HepG2 (cell line): ENCODE results near the gene KCTD6. TPM values are rescaled to one million over a fixed set of nuclear protein-coding genes. Genes with fewer than 3 reads are reported as not detected.

ENCODE experiments used
- ASH2L ChIP-seq: fragments of 300-600, 200-600 bp; sonication (generic); IDR thresholded peaks from 2 replicates; pipeline ENCODE4 v1.7.0; 2017; ENCODE audit warnings: low read depth, mild to moderate bottlenecking, moderate library complexity, mixed read lengths, low read length; ENCODE audit not compliant: insufficient read length
- MTA3 ChIP-seq: sonication (generic); formaldehyde crosslinking; IDR thresholded peaks from 2 replicates; pipeline ENCODE4 v1.4.0; 2020; ENCODE audit warnings: missing genetic modification reagents
- RAD21 ChIP-seq: fragments of 450-650 bp; formaldehyde crosslinking; IDR thresholded peaks from 2 replicates; pipeline ENCODE4 v1.5.0; 2020; ENCODE audit warnings: mild to moderate bottlenecking
- RBFOX2 ChIP-seq: fragments of 200-400 bp; formaldehyde crosslinking; IDR thresholded peaks from 2 replicates; pipeline ENCODE4 v1.6.1; 2017; ENCODE audit warnings: low read depth, mild to moderate bottlenecking, low read length
- SAP130 ChIP-seq: IDR thresholded peaks from 2 replicates; pipeline ENCODE4 v1.6.1; 2016; ENCODE audit warnings: low read depth
- SP5 ChIP-seq: IDR thresholded peaks from 2 replicates; pipeline ENCODE4 v1.6.1; 2016; ENCODE audit warnings: low read depth, borderline replicate concordance
- WIZ ChIP-seq: sonication (generic); formaldehyde crosslinking; IDR thresholded peaks from 2 replicates; pipeline ENCODE4 v1.5.1; 2020; ENCODE audit warnings: mild to moderate bottlenecking, missing genetic modification reagents
- ZBTB39 ChIP-seq: sonication (generic); formaldehyde crosslinking; IDR thresholded peaks from 2 replicates; pipeline ENCODE4 v1.5.0; 2020; ENCODE audit warnings: missing genetic modification reagents
- ZFYVE20 ChIP-seq: sonication (generic); formaldehyde crosslinking; IDR thresholded peaks from 2 replicates; pipeline ENCODE4 v1.8.0; 2023; ENCODE audit warnings: low read depth, mild to moderate bottlenecking, moderate library complexity, missing genetic modification reagents, borderline replicate concordance
- ZNF546 ChIP-seq: sonication (generic); formaldehyde crosslinking; conservative IDR thresholded peaks from 2 replicates; pipeline ENCODE4 v1.8.1; 2023; ENCODE audit warnings: mild to moderate bottlenecking, missing genetic modification reagents
- ZNF713 ChIP-seq: sonication (generic); formaldehyde crosslinking; IDR thresholded peaks from 2 replicates; pipeline ENCODE4 v1.4.0; 2020; ENCODE audit warnings: mild to moderate bottlenecking, missing genetic modification reagents
- ZNF780A ChIP-seq: sonication (generic); formaldehyde crosslinking; IDR thresholded peaks from 2 replicates; pipeline ENCODE4 v1.8.0; 2022; ENCODE audit warnings: mild to moderate bottlenecking, missing genetic modification reagents, moderate library complexity
- ZSCAN22 ChIP-seq: sonication (generic); formaldehyde crosslinking; IDR thresholded peaks from 2 replicates; pipeline ENCODE4 v1.4.0; 2020; ENCODE audit warnings: mild to moderate bottlenecking, missing genetic modification reagents
- polyA plus RNA-seq, 8 experiments: library from polyadenylated mRNA; depleted of rRNA in 3 of 8; stranded (reverse) in 7 of 8; unstranded in 1 of 8; fragments of >200 nt; fragmentation: Illumina TruSeq in 4 of 8; extraction: Trizol in 4 of 8; gene quantifications; 2 replicates each; pipeline versions ENCODE4 v1.2.1 to v1.2.3, GENCODE V29; 2011 to 2016; ENCODE audit warnings: low read depth in 4 of 8, missing spikeins in 1 of 8, mixed read lengths in 1 of 8; ENCODE audit not compliant: insufficient read depth in 1 of 8
- total RNA-seq, 5 experiments: library from RNA; depleted of rRNA; stranded (reverse); fragments of >200 nt; fragmentation: Illumina TruSeq; extraction: Trizol; gene quantifications; 2 replicates each; pipeline ENCODE4 v1.2.3, GENCODE V29; 2016; ENCODE audit warnings: low read depth in 1 of 5
- TF ChIP-seq, protein P1 (sequence below): sonication (generic); formaldehyde crosslinking; IDR thresholded peaks from 2 replicates; pipeline ENCODE4 v1.5.0; 2020; ENCODE audit warnings: mild to moderate bottlenecking, missing genetic modification reagents, moderate library complexity
- TF ChIP-seq, protein P2 (sequence below): IDR thresholded peaks from 2 replicates; pipeline ENCODE4 v1.6.1; 2018; ENCODE audit warnings: missing genetic modification reagents, mild to moderate bottlenecking, missing compliant biosample characterization
- TF ChIP-seq, protein P3 (sequence below): sonication (generic); formaldehyde crosslinking; IDR thresholded peaks from 2 replicates; pipeline ENCODE4 v1.4.0; 2020; ENCODE audit warnings: missing genetic modification reagents
- TF ChIP-seq, protein P4 (sequence below): sonication (generic); formaldehyde crosslinking; IDR thresholded peaks from 2 replicates; pipeline ENCODE4 v1.4.0; 2020; ENCODE audit warnings: missing genetic modification reagents, borderline replicate concordance

Gene KCTD6
- total and polyA plus RNA-seq, 2 of the 13 experiments (the other 11 are each of a cell fraction or from before 2014, with no cell fraction given), result 13.4 to 14.2 TPM

- TF ChIP-seq, protein P1, sequence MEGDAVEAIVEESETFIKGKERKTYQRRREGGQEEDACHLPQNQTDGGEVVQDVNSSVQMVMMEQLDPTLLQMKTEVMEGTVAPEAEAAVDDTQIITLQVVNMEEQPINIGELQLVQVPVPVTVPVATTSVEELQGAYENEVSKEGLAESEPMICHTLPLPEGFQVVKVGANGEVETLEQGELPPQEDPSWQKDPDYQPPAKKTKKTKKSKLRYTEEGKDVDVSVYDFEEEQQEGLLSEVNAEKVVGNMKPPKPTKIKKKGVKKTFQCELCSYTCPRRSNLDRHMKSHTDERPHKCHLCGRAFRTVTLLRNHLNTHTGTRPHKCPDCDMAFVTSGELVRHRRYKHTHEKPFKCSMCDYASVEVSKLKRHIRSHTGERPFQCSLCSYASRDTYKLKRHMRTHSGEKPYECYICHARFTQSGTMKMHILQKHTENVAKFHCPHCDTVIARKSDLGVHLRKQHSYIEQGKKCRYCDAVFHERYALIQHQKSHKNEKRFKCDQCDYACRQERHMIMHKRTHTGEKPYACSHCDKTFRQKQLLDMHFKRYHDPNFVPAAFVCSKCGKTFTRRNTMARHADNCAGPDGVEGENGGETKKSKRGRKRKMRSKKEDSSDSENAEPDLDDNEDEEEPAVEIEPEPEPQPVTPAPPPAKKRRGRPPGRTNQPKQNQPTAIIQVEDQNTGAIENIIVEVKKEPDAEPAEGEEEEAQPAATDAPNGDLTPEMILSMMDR, result no peak
- TF ChIP-seq RAD21 (no peak; the same call in 1 of the 2 replicates), WIZ (no peak), ZSCAN22 (CRISPR knock-in tag) (no peak), RBFOX2 (no peak), MTA3 (CRISPR knock-in tag) (no peak), ZNF780A (CRISPR knock-in tag) (peak; percentile 49; the same call in 1 of the 2 replicates), ZFYVE20 (no peak), ZBTB39 (CRISPR knock-in tag) (no peak), SAP130 (CRISPR knock-in tag) (peak; percentile 85), SP5 (CRISPR knock-in tag) (peak; percentile 74), ZNF713 (CRISPR knock-in tag) (no peak), ASH2L (peak; percentile 60), ZNF546 (CRISPR knock-in tag) (peak; percentile 42; the same call in 1 of the 2 replicates)
- TF ChIP-seq, protein P2, sequence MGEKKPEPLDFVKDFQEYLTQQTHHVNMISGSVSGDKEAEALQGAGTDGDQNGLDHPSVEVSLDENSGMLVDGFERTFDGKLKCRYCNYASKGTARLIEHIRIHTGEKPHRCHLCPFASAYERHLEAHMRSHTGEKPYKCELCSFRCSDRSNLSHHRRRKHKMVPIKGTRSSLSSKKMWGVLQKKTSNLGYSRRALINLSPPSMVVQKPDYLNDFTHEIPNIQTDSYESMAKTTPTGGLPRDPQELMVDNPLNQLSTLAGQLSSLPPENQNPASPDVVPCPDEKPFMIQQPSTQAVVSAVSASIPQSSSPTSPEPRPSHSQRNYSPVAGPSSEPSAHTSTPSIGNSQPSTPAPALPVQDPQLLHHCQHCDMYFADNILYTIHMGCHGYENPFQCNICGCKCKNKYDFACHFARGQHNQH (CRISPR knock-in tag), result peak; percentile 86
- TF ChIP-seq, protein P3, sequence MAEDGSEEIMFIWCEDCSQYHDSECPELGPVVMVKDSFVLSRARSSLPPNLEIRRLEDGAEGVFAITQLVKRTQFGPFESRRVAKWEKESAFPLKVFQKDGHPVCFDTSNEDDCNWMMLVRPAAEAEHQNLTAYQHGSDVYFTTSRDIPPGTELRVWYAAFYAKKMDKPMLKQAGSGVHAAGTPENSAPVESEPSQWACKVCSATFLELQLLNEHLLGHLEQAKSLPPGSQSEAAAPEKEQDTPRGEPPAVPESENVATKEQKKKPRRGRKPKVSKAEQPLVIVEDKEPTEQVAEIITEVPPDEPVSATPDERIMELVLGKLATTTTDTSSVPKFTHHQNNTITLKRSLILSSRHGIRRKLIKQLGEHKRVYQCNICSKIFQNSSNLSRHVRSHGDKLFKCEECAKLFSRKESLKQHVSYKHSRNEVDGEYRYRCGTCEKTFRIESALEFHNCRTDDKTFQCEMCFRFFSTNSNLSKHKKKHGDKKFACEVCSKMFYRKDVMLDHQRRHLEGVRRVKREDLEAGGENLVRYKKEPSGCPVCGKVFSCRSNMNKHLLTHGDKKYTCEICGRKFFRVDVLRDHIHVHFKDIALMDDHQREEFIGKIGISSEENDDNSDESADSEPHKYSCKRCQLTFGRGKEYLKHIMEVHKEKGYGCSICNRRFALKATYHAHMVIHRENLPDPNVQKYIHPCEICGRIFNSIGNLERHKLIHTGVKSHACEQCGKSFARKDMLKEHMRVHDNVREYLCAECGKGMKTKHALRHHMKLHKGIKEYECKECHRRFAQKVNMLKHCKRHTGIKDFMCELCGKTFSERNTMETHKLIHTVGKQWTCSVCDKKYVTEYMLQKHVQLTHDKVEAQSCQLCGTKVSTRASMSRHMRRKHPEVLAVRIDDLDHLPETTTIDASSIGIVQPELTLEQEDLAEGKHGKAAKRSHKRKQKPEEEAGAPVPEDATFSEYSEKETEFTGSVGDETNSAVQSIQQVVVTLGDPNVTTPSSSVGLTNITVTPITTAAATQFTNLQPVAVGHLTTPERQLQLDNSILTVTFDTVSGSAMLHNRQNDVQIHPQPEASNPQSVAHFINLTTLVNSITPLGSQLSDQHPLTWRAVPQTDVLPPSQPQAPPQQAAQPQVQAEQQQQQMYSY, result peak; percentile 71; the same call in 1 of the 2 replicates
- TF ChIP-seq, protein P4, sequence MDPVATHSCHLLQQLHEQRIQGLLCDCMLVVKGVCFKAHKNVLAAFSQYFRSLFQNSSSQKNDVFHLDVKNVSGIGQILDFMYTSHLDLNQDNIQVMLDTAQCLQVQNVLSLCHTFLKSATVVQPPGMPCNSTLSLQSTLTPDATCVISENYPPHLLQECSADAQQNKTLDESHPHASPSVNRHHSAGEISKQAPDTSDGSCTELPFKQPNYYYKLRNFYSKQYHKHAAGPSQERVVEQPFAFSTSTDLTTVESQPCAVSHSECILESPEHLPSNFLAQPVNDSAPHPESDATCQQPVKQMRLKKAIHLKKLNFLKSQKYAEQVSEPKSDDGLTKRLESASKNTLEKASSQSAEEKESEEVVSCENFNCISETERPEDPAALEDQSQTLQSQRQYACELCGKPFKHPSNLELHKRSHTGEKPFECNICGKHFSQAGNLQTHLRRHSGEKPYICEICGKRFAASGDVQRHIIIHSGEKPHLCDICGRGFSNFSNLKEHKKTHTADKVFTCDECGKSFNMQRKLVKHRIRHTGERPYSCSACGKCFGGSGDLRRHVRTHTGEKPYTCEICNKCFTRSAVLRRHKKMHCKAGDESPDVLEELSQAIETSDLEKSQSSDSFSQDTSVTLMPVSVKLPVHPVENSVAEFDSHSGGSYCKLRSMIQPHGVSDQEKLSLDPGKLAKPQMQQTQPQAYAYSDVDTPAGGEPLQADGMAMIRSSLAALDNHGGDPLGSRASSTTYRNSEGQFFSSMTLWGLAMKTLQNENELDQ (CRISPR knock-in tag), result no peak
Measured at GRCh38 chr3:58471025-58471887, 20.6 kb upstream of the KCTD6 start (continued).
